Amniotic epithelial cell (primary cell): Measurements from ENCODE around the gene SIRT3.
A peak's percentile ranks its signal among the peaks of the same experiment; 100 is the strongest.
"Not testable (repeated sequence)": the region's sequence is repeated elsewhere in the genome, so short reads cannot be mapped to it uniquely, and the experiment has no call there.

Experiments used
- DNase-seq: peaks from one replicate; pipeline ENCODE4 v3.0.0-alpha.2; 2010; ENCODE audit warnings: low read depth

SIRT3 gene

GRCh38 chr11:270451-271318 lies 34.5 kb upstream of the SIRT3 start:
- DNase-seq: no peak

- DNase-seq: peak; percentile 47
Observed at GRCh38 chr11:269146-269890, 33.2 kb upstream of the SIRT3 start.

- not testable (repeated sequence) for DNase-seq
Observed at GRCh38 chr11:268716-269145, 32.6 kb upstream of the SIRT3 start.

- no peak for DNase-seq
Observed at GRCh38 chr11:267491-267994, 31.4 kb upstream of the SIRT3 start.

- DNase-seq: no peak
Observed at GRCh38 chr11:266676-267439, 30.7 kb upstream of the SIRT3 start.

GRCh38 chr11:261624-262023 lies 25.5 kb upstream of the SIRT3 start:
- no peak for DNase-seq

- no peak for DNase-seq
Observed at GRCh38 chr11:259413-259812, 23.3 kb upstream of the SIRT3 start.

GRCh38 chr11:257766-258493 lies 21.8 kb upstream of the SIRT3 start:
- no peak for DNase-seq

GRCh38 chr11:256952-257737 lies 21.0 kb upstream of the SIRT3 start:
- no peak for DNase-seq

GRCh38 chr11:255816-256215 lies 19.7 kb upstream of the SIRT3 start:
- DNase-seq: no peak

- peak; percentile 76 for DNase-seq
Observed at GRCh38 chr11:255176-255575, 19.0 kb upstream of the SIRT3 start.

GRCh38 chr11:253886-254270 lies 17.7 kb upstream of the SIRT3 start:
- DNase-seq: no peak

- DNase-seq: no peak
Observed at GRCh38 chr11:253160-253885, 17.2 kb upstream of the SIRT3 start.

- DNase-seq: no peak
Observed at GRCh38 chr11:252666-253065, 16.5 kb upstream of the SIRT3 start.

- no peak for DNase-seq
Observed at GRCh38 chr11:251550-251949, 15.4 kb upstream of the SIRT3 start.

- peak; percentile 48 for DNase-seq
Observed at GRCh38 chr11:250740-251299, 14.7 kb upstream of the SIRT3 start.

- DNase-seq: no peak
Observed at GRCh38 chr11:250274-250673, 14.1 kb upstream of the SIRT3 start.

- DNase-seq: no peak
Observed at GRCh38 chr11:249062-249461, 12.9 kb upstream of the SIRT3 start.

- DNase-seq: no peak
Observed at GRCh38 chr11:244376-244775, 8.2 kb upstream of the SIRT3 start.

- DNase-seq: no peak
Observed at GRCh38 chr11:241634-242033, 5.5 kb upstream of the SIRT3 start.
